GM12873 (cell line): Measurements from ENCODE around the gene FKBP7.

ENCODE experiments used
- TF ChIP-seq, protein P1 (sequence below): IDR thresholded peaks from 2 replicates; pipeline ENCODE4 v1.5.1; 2012; ENCODE audit warnings: low read depth, mild to moderate bottlenecking, moderate library complexity, low read length, control low read depth; ENCODE audit not compliant: insufficient read depth; ENCODE audit errors: missing control alignments

The FKBP7 gene, protein sequence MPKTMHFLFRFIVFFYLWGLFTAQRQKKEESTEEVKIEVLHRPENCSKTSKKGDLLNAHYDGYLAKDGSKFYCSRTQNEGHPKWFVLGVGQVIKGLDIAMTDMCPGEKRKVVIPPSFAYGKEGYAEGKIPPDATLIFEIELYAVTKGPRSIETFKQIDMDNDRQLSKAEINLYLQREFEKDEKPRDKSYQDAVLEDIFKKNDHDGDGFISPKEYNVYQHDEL

DNA sequence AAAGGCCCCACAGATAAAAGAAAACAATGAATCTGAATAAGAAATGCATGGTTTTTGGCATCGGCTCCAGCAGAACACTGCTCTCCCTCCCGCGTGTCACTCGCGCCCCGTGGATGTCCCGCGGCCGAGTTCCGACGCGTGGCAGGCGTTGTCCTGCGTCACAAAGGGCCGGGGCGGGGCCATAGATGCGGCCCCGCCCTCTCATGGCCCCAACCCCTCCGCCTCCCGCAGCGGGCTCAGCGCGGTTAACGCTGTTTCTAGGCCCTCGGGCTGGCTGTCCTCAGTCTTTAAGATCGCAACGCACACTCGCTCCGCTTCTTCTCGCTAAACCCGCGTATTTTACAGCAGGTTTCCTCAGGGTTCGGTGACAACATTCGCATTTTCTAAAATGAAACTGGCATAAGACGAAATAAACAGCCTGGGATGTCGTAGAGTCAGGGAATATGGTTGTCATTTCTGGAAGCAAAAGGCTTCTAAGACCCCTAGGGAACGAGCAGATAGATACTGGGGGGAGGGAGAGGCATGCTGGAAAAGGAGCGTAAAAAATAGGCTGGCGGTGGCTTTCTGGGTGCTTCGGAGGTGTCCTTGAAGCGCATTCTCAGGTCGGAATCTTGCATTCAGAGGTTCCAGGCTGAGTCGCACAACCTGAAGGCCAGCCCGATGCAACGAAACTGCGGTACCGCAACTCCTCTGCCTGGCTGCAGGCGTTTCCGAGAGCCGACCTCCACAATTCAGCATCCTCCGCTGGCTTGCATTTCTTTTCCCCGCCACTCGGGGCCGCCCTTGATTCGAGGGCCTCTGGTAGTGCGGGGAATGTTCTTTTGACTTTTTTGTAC, at the start of gene FKBP7:
Gene FKBP7 (minus strand): TSS at position 162 of the 836 bp plus-strand sequence. CDS start 101 bp downstream, at position 61.
- TF ChIP-seq, protein P1, sequence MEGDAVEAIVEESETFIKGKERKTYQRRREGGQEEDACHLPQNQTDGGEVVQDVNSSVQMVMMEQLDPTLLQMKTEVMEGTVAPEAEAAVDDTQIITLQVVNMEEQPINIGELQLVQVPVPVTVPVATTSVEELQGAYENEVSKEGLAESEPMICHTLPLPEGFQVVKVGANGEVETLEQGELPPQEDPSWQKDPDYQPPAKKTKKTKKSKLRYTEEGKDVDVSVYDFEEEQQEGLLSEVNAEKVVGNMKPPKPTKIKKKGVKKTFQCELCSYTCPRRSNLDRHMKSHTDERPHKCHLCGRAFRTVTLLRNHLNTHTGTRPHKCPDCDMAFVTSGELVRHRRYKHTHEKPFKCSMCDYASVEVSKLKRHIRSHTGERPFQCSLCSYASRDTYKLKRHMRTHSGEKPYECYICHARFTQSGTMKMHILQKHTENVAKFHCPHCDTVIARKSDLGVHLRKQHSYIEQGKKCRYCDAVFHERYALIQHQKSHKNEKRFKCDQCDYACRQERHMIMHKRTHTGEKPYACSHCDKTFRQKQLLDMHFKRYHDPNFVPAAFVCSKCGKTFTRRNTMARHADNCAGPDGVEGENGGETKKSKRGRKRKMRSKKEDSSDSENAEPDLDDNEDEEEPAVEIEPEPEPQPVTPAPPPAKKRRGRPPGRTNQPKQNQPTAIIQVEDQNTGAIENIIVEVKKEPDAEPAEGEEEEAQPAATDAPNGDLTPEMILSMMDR = peak; percentile 82

DNA sequence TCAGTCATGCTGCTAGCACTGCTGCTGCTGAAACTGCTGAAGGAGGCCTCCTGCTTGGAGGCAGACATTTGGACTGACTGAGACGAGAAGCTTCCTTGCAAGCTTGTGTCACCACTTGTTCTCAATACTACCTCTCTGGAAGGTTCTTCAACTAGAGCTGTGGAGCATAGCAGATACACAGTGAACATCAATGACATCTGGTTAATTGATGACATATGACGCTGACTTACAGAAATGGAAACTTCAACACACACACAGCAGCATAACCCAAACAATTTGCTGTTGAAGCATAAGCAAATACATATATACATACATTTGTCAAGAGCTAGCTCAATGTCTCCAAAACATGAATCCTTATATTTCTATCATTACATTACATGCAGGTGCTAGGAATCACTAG, 49.2 kb upstream of the FKBP7 start:
- TF ChIP-seq, protein P1 = no peak

DNA sequence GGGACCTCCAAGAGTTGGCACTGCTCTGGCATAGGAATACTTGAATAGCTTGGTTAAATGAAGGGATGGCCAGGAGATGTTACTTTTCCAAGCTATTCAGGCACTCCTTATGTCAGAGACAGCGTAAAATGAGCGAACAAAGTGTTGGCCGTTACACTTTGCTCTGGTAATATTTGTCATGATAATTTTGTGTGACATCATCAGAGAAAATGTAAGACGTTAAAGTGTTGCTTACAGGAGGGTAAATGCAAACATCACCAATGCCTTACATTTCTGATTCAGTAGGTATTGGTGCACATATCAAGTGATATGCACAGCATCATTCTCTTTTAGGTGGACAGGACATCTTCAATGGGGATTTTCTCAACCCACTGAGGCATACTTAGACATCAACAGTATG, 47.9 kb upstream of the FKBP7 start:
- TF ChIP-seq, protein P1 = no peak

DNA sequence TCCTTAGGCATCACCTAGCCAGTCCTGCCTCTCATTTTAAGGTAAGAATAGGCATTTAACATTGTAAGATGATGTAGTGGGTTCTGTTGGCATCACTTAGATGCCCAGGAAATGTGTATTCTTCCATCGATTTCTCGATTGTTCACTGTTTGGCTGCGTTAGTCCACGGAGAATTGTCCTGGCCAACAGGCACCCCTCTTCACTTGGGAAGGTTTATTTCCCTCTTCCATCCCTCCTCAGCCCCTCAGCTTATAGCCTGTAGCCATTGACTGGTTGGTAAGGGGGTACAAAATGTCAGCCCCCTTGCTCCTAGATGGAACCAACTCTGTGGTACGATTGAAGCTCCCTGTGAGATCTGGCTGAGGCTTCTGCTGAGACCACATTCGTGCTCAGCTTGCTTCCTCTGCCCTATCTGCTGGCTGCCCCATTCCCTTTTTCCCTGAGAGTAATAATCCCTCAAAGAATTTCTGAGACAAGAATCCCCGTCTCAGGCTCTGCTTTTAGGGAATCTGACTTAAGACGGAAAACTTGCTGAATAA, 45.3 kb upstream of the FKBP7 start:
- TF ChIP-seq, protein P1 = no peak

DNA sequence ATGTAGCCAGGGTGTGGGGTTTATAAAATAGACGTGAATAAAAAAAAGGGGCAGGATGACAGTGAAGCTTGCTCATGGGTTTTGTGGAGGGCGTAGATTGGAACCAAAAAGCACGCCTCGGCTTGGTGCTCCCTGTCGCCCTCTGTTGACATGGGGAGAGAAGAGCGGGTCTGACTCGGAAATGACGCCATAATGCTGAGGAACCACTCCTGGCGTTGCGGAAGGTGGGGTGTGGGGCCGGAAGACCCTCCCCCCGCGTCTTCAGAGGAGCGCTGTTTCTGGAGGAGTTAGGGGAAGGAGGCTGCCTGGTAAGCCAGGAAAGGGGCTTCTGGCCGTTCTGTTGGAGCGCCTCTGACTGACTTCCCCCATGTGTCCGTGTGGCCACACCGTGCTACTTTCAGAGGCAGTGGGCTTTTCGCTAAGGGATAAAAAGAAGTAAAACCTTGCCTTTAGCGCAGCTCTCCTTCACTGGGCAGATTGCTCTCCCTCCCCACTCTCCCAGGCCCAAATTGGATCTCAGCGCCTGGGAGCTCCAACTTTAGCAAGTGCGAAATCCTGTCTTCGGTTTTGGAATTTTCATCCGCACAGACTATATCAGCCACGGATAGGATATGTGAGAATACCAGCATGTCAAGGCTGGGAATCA, 44.7 kb upstream of the FKBP7 start:
- TF ChIP-seq, protein P1 = peak; percentile 97

DNA sequence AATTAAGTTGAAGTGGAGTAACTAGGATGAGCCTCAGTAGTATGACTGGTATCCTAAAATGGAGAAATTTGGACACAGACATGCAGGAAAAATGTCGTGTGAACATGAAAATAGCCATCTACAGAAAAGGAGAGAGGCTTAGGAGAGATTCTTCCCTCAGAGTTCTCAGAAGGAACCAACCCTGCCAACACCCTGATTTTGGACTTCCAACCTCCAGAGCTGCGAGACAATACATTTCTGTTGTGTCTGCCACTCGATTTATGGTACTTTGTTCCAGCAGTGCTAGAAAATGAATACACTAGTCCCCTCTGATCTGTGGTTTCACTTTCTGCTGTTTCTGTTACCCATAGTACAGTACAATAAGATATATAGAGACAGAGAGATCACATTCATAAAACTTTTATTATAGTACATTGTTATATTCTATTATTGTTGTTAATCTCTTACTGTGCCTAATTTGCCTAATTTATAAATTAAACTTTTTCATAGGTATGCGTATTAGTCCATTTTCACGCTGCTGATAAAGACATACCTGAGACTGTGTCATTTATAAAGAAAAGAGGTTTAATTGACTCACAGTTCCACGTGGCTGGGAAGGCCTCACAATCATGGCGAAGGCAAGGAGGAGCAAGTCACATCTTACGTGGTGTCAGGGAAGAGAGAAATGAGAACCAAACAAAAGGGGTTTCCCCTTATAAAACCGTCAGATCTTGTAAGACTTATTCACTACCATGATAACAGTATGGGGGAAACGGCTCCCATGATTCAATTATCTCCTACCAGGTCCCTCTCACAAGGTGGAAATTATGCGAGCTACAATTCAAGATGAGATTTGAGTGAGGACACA, 43.1 kb upstream of the FKBP7 start:
- TF ChIP-seq, protein P1 = no peak
